Parathyroid adenoma (tissue), 2 donors: ENCODE measurements around the gene EXOC6.

Experiments
- H2AFZ ChIP-seq: fragments of 300-600 bp; sonication (generic); one replicate; pipeline ENCODE4 v1.7.0; 2017; ENCODE audit warnings: antibody characterized with exemption, mild to moderate bottlenecking
- H3K27ac ChIP-seq: fragments of 300-600 bp; sonication (generic); one replicate; pipeline ENCODE4 v1.7.0; 2017
- H3K27me3 ChIP-seq: fragments of 300-600 bp; sonication (generic); one replicate; pipeline ENCODE4 v1.7.0; 2017; ENCODE audit warnings: low read length; ENCODE audit not compliant: control insufficient read depth, insufficient read depth
- H3K36me3 ChIP-seq: fragments of 300-600 bp; sonication (generic); one replicate; pipeline ENCODE4 v1.7.0; 2017; ENCODE audit warnings: low read length; ENCODE audit not compliant: control insufficient read depth, insufficient read depth
- H3K4me1 ChIP-seq: fragments of 300-600 bp; sonication (generic); one replicate; pipeline ENCODE4 v1.7.0; 2017; ENCODE audit warnings: control low read depth
- H3K4me2 ChIP-seq: fragments of 300-600 bp; sonication (generic); one replicate; pipeline ENCODE4 v1.7.0; 2017; ENCODE audit warnings: low read length
- H3K4me3 ChIP-seq: fragments of 300-600 bp; sonication (generic); one replicate; pipeline ENCODE4 v1.7.0; 2017; ENCODE audit warnings: low read depth, low read length
- H3K79me2 ChIP-seq: fragments of 300-600 bp; sonication (generic); one replicate; pipeline ENCODE4 v1.7.0; 2017; ENCODE audit warnings: control low read depth
- H3K9ac ChIP-seq: fragments of 300-600 bp; sonication (generic); one replicate; pipeline ENCODE4 v1.7.0; 2017; ENCODE audit warnings: mild to moderate bottlenecking
- H3K9me3 ChIP-seq: fragments of 300-600 bp; sonication (generic); one replicate; pipeline ENCODE4 v1.7.0; 2017; ENCODE audit warnings: low read length; ENCODE audit not compliant: control insufficient read depth
- TF ChIP-seq, protein P1 (sequence below): fragments of 300-600 bp; sonication (generic); IDR thresholded peaks from one replicate; pipeline ENCODE4 v1.7.0; 2017; ENCODE audit warnings: antibody characterized with exemption, mild to moderate bottlenecking
- donor health status: primary hyperparathyroidism.

Gene EXOC6

DNA sequence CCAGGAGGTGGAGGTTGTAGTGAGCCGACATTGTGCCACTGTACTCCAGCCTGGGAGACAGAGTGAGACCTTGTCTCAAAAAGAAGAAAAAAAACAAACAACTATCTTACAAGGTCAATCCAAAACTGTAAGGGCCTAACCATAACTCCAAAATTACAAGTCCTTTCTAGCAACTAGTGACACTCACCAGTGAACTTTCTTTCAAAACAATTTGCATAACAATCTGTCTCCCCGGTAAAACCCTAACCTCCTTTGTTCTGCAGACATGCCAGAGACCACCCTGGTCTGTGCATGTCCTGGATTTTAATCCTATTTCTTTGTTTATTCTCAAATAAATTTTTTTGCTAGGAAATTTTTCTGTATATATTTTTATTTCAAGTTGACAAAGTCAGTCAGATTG lies 68.1 kb downstream of the EXOC6 start:
- Histone ChIP-seq H3K79me2 (no peaks in the 10 kb centered on the region), H3K4me3 (no peak overlapping the region), H3K9ac (no peak overlapping the region), H3K4me1 (no peaks in the 10 kb centered on the region), H3K9me3 (peaks cover 5% of the 10 kb centered on the region), H3K27ac (no peak overlapping the region), H3K4me2 (no peak overlapping the region), H2AFZ (no peak overlapping the region), H3K27me3 (no peaks in the 10 kb centered on the region), H3K36me3 (no peaks in the 10 kb centered on the region)
- TF ChIP-seq, protein P1, sequence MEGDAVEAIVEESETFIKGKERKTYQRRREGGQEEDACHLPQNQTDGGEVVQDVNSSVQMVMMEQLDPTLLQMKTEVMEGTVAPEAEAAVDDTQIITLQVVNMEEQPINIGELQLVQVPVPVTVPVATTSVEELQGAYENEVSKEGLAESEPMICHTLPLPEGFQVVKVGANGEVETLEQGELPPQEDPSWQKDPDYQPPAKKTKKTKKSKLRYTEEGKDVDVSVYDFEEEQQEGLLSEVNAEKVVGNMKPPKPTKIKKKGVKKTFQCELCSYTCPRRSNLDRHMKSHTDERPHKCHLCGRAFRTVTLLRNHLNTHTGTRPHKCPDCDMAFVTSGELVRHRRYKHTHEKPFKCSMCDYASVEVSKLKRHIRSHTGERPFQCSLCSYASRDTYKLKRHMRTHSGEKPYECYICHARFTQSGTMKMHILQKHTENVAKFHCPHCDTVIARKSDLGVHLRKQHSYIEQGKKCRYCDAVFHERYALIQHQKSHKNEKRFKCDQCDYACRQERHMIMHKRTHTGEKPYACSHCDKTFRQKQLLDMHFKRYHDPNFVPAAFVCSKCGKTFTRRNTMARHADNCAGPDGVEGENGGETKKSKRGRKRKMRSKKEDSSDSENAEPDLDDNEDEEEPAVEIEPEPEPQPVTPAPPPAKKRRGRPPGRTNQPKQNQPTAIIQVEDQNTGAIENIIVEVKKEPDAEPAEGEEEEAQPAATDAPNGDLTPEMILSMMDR, result no peak

DNA sequence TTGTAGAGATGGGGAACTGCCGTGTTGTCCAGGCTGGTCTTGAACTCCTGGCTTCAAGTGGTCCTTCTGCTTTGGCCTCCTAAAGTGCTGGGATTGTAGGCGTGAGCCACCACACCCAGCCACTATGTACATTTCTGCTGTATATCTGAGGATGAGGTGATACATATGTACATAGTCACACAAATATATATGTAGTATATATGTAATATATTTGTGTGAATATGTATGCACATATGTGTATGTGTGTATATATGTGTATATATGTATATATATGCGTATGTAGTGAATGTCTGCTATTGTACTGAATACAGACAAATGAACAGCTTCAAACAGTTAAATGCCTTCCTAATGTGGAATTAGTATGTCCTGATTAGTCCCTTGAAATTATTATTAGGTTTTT lies 70.3 kb downstream of the EXOC6 start:
- no peaks in the 10 kb centered on the region for H3K27me3 ChIP-seq
- peaks cover 5% of the 10 kb centered on the region for H3K9me3 ChIP-seq
- no peak overlapping the region for H3K4me2 ChIP-seq
- H3K27ac ChIP-seq, result no peak overlapping the region
- no peak overlapping the region for H3K9ac ChIP-seq
- TF ChIP-seq, protein P1, result no peak
- H3K4me3 ChIP-seq, result no peak overlapping the region
- H3K36me3 ChIP-seq, result no peaks in the 10 kb centered on the region
- no peaks in the 10 kb centered on the region for H3K4me1 ChIP-seq
- no peaks in the 10 kb centered on the region for H3K79me2 ChIP-seq
- no peak overlapping the region for H2AFZ ChIP-seq

DNA sequence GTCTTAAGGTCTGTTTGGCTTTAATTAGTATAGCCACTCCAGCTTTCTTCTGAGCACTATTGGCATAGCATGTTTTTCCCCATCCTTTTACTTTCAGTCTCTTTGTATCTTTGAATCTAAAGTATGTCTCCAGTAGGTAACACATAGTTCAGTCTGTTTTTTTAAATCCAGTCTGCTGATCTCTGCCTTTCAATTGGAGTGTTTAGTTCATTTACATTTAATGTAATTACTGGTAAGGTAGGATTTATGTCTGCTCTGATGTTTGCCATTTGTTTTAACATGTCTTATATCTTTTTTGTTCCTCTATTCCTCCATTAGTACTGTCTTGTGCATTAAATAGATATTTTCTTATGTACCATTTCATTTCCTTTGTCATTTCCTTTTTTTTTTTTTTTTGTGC lies 72.5 kb downstream of the EXOC6 start:
- TF ChIP-seq, protein P1, result no peak

DNA sequence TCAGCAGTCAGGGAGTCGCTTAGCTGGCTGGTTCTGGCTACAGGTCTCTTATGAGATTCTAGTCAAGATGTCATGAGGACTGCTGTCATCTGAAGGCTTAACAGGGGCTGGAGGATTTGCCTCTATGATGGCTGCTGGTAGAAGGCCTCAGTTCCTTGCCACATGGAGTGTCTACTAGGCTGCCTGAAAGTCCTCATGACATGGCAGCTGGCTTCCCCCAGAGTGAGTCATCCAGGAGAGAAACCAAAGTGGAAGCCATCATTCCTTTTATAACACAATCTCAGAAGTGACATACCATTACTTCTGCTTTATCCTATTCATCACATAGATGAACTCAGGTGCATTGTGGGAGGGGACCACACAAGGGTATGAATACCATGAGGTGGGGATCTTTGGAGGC lies 75.1 kb downstream of the EXOC6 start:
- Histone ChIP-seq H3K4me2 (no peak overlapping the region), H2AFZ (no peak overlapping the region), H3K4me1 (no peaks in the 10 kb centered on the region), H3K9ac (no peak overlapping the region), H3K27me3 (no peaks in the 10 kb centered on the region), H3K9me3 (peaks cover 5% of the 10 kb centered on the region), H3K27ac (no peak overlapping the region), H3K36me3 (no peaks in the 10 kb centered on the region), H3K79me2 (no peaks in the 10 kb centered on the region), H3K4me3 (no peak overlapping the region)
- TF ChIP-seq, protein P1, result no peak

More for the DNA sequence above, 72.5 kb downstream of the EXOC6 start:
- no peak overlapping the region for H3K4me2 ChIP-seq
- no peaks in the 10 kb centered on the region for H3K36me3 ChIP-seq
- no peaks in the 10 kb centered on the region for H3K79me2 ChIP-seq
- no peaks in the 10 kb centered on the region for H3K27me3 ChIP-seq
- H3K4me1 ChIP-seq, result no peaks in the 10 kb centered on the region
- H3K27ac ChIP-seq, result no peak overlapping the region
- H3K9me3 ChIP-seq, result peaks cover 5% of the 10 kb centered on the region
- no peak overlapping the region for H3K4me3 ChIP-seq
- H2AFZ ChIP-seq, result no peak overlapping the region
- no peak overlapping the region for H3K9ac ChIP-seq

DNA sequence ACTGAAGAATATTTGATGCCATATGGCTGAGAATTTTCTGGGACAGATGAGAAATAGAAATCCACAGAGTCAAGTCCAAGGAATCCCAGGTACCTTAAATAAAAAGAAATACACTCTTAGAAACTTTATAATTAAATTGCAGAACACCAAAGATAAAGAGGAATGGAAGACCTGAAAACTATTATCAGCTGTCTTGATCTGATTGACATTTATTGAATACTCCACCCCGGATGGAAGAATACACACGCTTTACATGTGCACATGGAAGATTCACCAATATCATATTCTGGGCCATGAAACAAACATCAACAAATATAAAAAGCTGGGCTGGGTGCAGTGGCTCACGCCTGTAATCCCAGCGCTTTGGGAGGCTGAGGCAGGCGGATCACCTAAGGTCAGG lies 81.6 kb downstream of the EXOC6 start:
- Histone ChIP-seq H3K27ac (no peak overlapping the region), H2AFZ (no peak overlapping the region), H3K4me2 (no peak overlapping the region), H3K79me2 (no peaks in the 10 kb centered on the region), H3K4me3 (no peak overlapping the region), H3K4me1 (no peaks in the 10 kb centered on the region), H3K9ac (no peak overlapping the region), H3K36me3 (peaks cover 3% of the 10 kb centered on the region), H3K9me3 (no peaks in the 10 kb centered on the region), H3K27me3 (no peaks in the 10 kb centered on the region)
- TF ChIP-seq, protein P1, result no peak
